Left ventricle myocardium superior (tissue), 1 donor: ENCODE results near the gene MMP2. TPM values are rescaled to one million over a fixed set of nuclear protein-coding genes. Genes with fewer than 3 reads are reported as not detected.

ENCODE experiments used
- ATAC-seq: fragments of 200-7000 bp; cut with Tn5 transposase; one replicate; pipeline ENCODE4 v1.9.1; 2020; ENCODE audit warnings: mild to moderate bottlenecking, moderate library complexity
- DNase-seq: peaks from one replicate; pipeline ENCODE4 v3.0.0-alpha.2; 2020
- intact Hi-C: fragments of 100-400 bp; cut with micrococcal nuclease; formaldehyde crosslinking; loops from one replicate; pipeline ENCODE4 v1.11.0; 2022
- total RNA-seq: library from RNA; stranded (reverse); fragmentation: NEBNext Ultra II Directional; extraction: Animal tissue kit (Norgen Biotek cat#: 25700); gene quantifications from one replicate; pipeline ENCODE4 v1.2.1, GENCODE V29; 2021
- donor health status: DM: no; HTN: yes; CAD: no; lungs with severe emphysema.

MMP2 gene
- total RNA-seq, 1 donor from 2014 or later: 88.7 TPM

DNA sequence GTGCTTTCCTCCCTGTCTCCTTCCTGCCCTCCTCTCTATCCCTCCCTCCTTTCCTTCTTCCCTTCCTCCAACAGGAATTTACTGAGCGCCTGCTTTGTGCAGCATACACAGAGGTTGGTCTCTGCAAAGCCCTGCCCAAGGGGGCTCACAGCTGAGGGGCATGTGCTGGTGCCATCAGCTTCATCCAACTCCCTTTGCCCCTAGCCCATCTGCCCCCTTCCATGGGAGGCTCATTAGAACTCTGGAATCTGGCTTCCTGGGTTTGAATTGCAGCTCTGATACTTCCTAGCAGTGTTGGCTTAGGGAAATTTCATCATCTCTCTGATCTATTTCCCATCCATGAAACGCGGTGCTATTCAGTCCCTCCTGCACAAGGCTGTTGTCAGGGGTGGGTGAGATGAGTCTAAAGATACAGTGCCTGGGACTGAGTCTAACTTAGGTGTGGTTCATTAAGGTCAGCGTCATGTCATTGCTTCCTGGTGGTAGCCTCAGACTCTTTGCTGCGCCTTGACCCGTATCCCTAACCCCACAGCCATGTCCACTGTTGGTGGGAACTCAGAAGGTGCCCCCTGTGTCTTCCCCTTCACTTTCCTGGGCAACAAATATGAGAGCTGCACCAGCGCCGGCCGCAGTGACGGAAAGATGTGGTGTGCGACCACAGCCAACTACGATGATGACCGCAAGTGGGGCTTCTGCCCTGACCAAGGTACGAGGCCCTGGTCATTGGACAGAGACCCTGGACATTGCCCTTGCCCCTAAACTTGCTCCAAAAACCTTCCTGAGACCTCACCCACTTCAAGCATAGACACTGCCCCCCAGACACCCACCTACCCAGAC is 10.3 kb downstream of the MMP2 start:
- DNase-seq: no peak
- intact Hi-C loops: no loop called here
- ATAC-seq: no peak

DNA sequence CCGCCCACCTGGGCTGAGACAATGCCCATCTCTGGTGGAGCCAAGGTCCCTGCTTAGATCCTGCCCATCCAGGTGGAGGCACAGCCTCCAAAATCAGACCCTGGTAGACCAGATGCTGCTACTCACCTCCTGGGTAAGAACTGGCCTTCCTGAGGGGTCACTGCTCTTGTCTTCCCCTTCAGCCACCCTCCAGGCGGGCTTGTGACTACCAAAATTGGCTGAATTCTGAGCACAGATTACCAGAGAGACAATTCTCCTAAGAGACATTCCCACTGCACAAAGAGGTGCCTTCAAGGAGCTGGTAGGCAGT is 10.9 kb downstream of the MMP2 start:
- DNase-seq (no peak), ATAC-seq (no peak)
- intact Hi-C loops: no loop called here

DNA sequence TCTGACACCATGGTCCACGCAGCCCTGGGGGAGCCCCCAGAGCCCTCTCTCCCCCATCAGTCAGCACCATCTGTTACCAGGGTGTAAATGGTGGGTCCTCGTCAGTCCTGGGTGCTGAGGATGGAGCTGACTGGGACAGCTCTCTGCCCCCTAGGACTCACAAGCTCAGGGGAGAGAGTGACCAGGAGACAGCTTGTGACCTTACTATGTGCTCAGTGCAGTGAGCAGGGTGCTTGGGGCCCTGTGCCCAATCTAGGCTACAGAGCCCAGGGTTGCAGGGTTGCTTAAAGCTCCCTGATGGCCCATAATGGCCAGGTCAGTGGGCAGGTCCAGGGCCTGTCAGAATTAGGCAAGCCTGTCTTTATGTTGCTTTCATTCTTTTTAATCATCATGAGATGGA is 11.3 kb downstream of the MMP2 start:
- intact Hi-C loops: no loop called here
- ATAC-seq (no peak), DNase-seq (no peak)

GRCh38 chr16:55491691-55492090 is 12.7 kb downstream of the MMP2 start:
- peak; percentile 21 for ATAC-seq
- peak; percentile 49 for DNase-seq
- intact Hi-C loops: no loop called here

GRCh38 chr16:55492756-55493380 is 13.9 kb downstream of the MMP2 start:
- ATAC-seq (no peak), DNase-seq (no peak)
- intact Hi-C loops: no loop called here

GRCh38 chr16:55494994-55495421 is 16.0 kb downstream of the MMP2 start:
- no peak for DNase-seq
- intact Hi-C loops: no loop called here
- ATAC-seq: peak; percentile 80

- ATAC-seq (no peak), DNase-seq (no peak)
- intact Hi-C loops: no loop called here
Measured at GRCh38 chr16:55495616-55496289, 16.8 kb downstream of the MMP2 start.

DNA sequence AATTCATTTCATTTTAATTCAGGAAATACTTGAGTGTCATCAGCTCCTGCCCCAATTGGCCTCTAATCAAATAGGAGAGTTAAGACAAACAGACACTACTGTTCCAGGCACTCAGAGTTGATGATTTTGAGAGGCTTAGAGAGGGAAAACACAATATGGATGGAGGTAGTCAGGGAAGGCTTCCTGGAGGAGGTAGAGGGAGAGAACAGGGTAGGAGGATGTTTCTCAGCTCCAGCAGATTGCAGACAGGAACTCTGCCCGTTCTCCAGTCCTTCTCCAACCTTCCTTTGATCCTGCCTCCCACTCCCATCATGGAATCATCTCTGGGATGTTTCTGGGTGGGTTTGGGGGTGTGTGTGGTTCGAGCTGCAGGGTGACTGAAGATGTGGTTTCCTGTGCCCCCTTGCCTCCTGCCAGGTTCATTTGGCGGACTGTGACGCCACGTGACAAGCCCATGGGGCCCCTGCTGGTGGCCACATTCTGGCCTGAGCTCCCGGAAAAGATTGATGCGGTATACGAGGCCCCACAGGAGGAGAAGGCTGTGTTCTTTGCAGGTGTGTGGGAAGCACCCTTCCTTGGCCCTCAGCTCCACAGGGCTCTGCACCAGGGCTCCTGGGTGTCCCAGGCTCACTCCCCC is 17.6 kb downstream of the MMP2 start:
- DNase-seq (no peak), ATAC-seq (no peak)
- intact Hi-C loops: no loop called here

GRCh38 chr16:55497558-55497957 is 18.6 kb downstream of the MMP2 start:
- intact Hi-C loops: no loop called here
- ATAC-seq (no peak), DNase-seq (no peak)

GRCh38 chr16:55498101-55498500 is 19.1 kb downstream of the MMP2 start:
- ATAC-seq (no peak), DNase-seq (no peak)
- intact Hi-C loops: no loop called here

- ATAC-seq: no peak
- intact Hi-C loops: no loop called here
- DNase-seq: no peak
Measured at GRCh38 chr16:55499281-55499680, 20.3 kb downstream of the MMP2 start.

- DNase-seq: no peak
- ATAC-seq: no peak
- intact Hi-C loops: no loop called here
Measured at GRCh38 chr16:55499951-55500529, 21.0 kb downstream of the MMP2 start.

DNA sequence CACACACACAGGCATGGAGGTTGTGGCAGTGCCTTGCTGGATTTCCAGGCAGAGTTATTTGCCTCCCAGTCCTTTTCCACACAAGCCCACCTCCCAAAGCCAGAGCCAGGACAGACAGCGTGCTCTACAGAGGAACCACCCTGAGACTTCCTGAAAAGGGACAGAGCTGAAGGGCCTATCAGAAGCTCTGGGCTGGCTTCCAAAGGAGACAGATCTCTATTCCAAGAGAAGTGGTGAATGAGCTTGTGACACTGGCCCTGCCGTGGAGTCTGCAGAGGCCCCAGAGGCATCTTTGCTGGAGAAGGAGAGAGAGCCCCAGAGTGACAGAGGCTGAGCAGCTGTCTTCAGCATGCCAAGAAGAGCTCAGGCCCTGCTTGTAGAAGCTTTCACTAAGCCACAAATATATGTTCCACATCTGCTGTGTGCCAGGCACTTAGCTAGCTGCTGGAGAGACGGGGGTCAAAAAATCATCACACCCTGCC is 21.6 kb downstream of the MMP2 start:
- ATAC-seq (peak; percentile 77), DNase-seq (peak; percentile 68)
- intact Hi-C loops: no loop called here

GRCh38 chr16:55501549-55502322 is 22.7 kb downstream of the MMP2 start:
- intact Hi-C loops: no loop called here
- ATAC-seq (no peak), DNase-seq (no peak)

DNA sequence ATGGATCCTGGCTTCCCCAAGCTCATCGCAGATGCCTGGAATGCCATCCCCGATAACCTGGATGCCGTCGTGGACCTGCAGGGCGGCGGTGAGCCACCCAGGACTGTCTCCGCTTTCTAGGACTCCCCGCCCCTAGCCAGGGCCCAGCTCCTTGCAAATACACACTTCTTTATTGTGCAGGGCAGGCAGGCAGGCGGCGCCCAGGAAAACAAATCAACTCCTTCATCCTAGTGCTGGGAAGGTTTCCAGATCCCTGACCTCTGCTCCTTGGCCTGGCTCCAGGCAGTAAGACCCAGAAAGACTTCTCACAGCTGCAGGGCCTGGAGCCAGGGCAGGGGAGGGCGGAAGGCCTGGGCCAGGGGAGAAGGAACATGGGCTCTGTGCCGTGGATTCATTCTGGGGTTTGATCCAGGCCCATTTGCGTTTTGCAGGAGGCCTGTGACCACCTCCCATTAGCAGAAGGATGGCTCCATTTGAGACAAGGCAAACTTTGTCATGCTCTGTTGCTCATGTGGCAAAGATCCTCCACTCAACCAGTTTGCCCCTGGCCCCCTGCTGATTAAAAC is 23.9 kb downstream of the MMP2 start:
- peak; percentile 92 for DNase-seq
- ATAC-seq: peak; percentile 85
- intact Hi-C loops: no loop called here

DNA sequence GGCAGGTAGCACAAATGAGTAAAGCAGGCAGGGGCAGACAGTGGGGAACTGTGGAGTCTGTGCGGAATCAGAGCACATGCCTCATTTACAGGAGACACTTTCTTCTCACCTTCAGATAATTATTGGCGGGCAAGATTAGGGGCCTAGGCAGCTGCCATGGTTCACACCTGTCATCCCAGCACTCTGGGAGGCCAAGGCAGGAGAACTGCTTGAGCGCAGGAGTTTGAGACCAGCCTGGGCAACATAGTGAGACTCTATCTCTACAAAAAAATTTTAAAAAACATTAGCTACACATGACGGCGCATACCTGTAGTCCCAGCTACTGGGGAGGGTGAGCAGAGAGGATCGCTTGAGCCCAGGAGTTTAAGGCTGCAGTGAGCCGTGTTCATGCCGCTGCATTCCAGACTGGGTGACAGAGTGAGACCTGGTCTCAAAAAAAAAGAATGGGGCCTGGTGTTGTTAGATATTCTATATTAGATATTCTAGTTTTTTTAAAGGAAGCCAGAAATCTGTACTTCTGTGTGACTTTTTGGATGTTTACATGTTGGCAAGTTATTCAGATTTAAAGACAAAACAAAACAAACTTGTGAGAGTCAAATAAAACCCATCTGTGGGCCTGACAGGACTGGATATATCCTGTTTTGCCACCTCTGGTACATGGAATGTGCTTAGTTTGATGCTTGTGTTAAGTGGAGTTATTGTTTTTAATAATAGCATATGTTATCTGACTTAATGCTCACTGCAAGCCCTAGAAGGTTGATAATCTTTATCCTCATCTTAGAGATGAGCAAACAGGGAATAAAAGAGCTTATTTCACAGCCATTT is 24.9 kb downstream of the MMP2 start:
- DNase-seq (no peak), ATAC-seq (no peak)
- intact Hi-C loops: no loop called here

DNA sequence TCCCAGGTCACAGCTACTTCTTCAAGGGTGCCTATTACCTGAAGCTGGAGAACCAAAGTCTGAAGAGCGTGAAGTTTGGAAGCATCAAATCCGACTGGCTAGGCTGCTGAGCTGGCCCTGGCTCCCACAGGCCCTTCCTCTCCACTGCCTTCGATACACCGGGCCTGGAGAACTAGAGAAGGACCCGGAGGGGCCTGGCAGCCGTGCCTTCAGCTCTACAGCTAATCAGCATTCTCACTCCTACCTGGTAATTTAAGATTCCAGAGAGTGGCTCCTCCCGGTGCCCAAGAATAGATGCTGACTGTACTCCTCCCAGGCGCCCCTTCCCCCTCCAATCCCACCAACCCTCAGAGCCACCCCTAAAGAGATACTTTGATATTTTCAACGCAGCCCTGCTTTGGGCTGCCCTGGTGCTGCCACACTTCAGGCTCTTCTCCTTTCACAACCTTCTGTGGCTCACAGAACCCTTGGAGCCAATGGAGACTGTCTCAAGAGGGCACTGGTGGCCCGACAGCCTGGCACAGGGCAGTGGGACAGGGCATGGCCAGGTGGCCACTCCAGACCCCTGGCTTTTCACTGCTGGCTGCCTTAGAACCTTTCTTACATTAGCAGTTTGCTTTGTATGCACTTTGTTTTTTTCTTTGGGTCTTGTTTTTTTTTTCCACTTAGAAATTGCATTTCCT is 26.5 kb downstream of the MMP2 start:
- DNase-seq (no peak), ATAC-seq (no peak)
- intact Hi-C loops: no loop called here
